HepG2 (cell line): ENCODE results near the gene GGA1. TPM values are rescaled to one million over a fixed set of nuclear protein-coding genes. Genes with fewer than 3 reads are reported as not detected.

Source experiments
- ARID5B ChIP-seq: IDR thresholded peaks from 2 replicates; pipeline ENCODE4 v1.4.0; 2020; ENCODE audit warnings: mild to moderate bottlenecking, missing genetic modification reagents
- ETV6 ChIP-seq: sonication (generic); formaldehyde crosslinking; conservative IDR thresholded peaks from 2 replicates; pipeline ENCODE4 v1.4.0; 2020; ENCODE audit warnings: missing genetic modification reagents
- GTF2F1 ChIP-seq: fragments of 150-350 bp; IDR thresholded peaks from 2 replicates; pipeline ENCODE4 v1.6.1; 2014; ENCODE audit warnings: low read length
- HBP1 ChIP-seq: IDR thresholded peaks from 2 replicates; pipeline ENCODE4 v1.6.1; 2016; ENCODE audit warnings: low read depth, control low read depth
- KLF15 ChIP-seq: sonication (generic); formaldehyde crosslinking; IDR thresholded peaks from 2 replicates; pipeline ENCODE4 v1.8.1; 2023; ENCODE audit warnings: borderline replicate concordance, mild to moderate bottlenecking, inconsistent platforms, missing genetic modification reagents, mixed read lengths
- NFATC3 ChIP-seq: sonication (generic); formaldehyde crosslinking; IDR thresholded peaks from 2 replicates; pipeline ENCODE4 v1.5.1; 2020; ENCODE audit warnings: mild to moderate bottlenecking, missing genetic modification reagents
- NFE2L1 ChIP-seq: sonication (generic); formaldehyde crosslinking; IDR thresholded peaks from 2 replicates; pipeline ENCODE4 v1.4.0; 2020; ENCODE audit warnings: missing genetic modification reagents, mild to moderate bottlenecking, borderline replicate concordance
- RARG ChIP-seq: sonication (generic); formaldehyde crosslinking; IDR thresholded peaks from 2 replicates; pipeline ENCODE4 v1.4.0; 2020; ENCODE audit warnings: low read depth, mild to moderate bottlenecking, missing genetic modification reagents
- REL ChIP-seq: sonication (generic); formaldehyde crosslinking; conservative IDR thresholded peaks from 2 replicates; pipeline ENCODE4 v1.8.0; 2022; ENCODE audit warnings: mild to moderate bottlenecking, missing genetic modification reagents, moderate library complexity
- SMARCE1 ChIP-seq: fragments of 450-650 bp; IDR thresholded peaks from 2 replicates; pipeline ENCODE4 v1.6.1; 2017; ENCODE audit warnings: borderline replicate concordance
- SSRP1 ChIP-seq: IDR thresholded peaks from 2 replicates; pipeline ENCODE4 v1.6.1; 2016; ENCODE audit warnings: control low read depth
- TBX3 ChIP-seq: fragments of 450-650 bp; IDR thresholded peaks from 2 replicates; pipeline ENCODE4 v1.6.1; 2017; ENCODE audit warnings: antibody characterized with exemption, mild to moderate bottlenecking, inconsistent platforms, borderline replicate concordance
- ZBTB46 ChIP-seq: sonication (generic); formaldehyde crosslinking; IDR thresholded peaks from 2 replicates; pipeline ENCODE4 v1.4.0; 2020; ENCODE audit warnings: mild to moderate bottlenecking, missing genetic modification reagents, borderline replicate concordance
- ZFX ChIP-seq: sonication (generic); formaldehyde crosslinking; IDR thresholded peaks from 2 replicates; pipeline ENCODE4 v1.4.0; 2020; ENCODE audit warnings: mild to moderate bottlenecking, low read depth, missing genetic modification reagents, moderate library complexity
- ZHX1 ChIP-seq: sonication (generic); formaldehyde crosslinking; IDR thresholded peaks from 2 replicates; pipeline ENCODE4 v1.8.1; 2022; ENCODE audit warnings: low read depth, mild to moderate bottlenecking, missing genetic modification reagents
- ZNF337 ChIP-seq: sonication (generic); formaldehyde crosslinking; IDR thresholded peaks from 2 replicates; pipeline ENCODE4 v1.5.1; 2020; ENCODE audit warnings: missing genetic modification reagents, low read depth, mild to moderate bottlenecking, borderline replicate concordance
- ZNF550 ChIP-seq: sonication (generic); formaldehyde crosslinking; IDR thresholded peaks from 2 replicates; pipeline ENCODE4 v1.4.0; 2020; ENCODE audit warnings: mild to moderate bottlenecking, missing genetic modification reagents, borderline replicate concordance
- ZNF740 ChIP-seq: sonication (generic); formaldehyde crosslinking; IDR thresholded peaks from 2 replicates; pipeline ENCODE4 v1.4.0; 2020; ENCODE audit warnings: missing genetic modification reagents
- ZNF878 ChIP-seq: sonication (generic); formaldehyde crosslinking; IDR thresholded peaks from 2 replicates; pipeline ENCODE4 v1.8.1; 2023; ENCODE audit warnings: mild to moderate bottlenecking, missing genetic modification reagents, moderate library complexity
- ZSCAN30 ChIP-seq: sonication (generic); formaldehyde crosslinking; IDR thresholded peaks from 2 replicates; pipeline ENCODE4 v1.5.0; 2020; ENCODE audit warnings: mild to moderate bottlenecking, missing genetic modification reagents
- polyA plus RNA-seq, 8 experiments: library from polyadenylated mRNA; depleted of rRNA in 3 of 8; stranded (reverse) in 7 of 8; unstranded in 1 of 8; fragments of >200 nt; fragmentation: Illumina TruSeq in 4 of 8; extraction: Trizol in 4 of 8; gene quantifications; 2 replicates each; pipeline versions ENCODE4 v1.2.1 to v1.2.3, GENCODE V29; 2011 to 2016; ENCODE audit warnings: low read depth in 4 of 8, missing spikeins in 1 of 8, mixed read lengths in 1 of 8; ENCODE audit not compliant: insufficient read depth in 1 of 8
- total RNA-seq, 5 experiments: library from RNA; depleted of rRNA; stranded (reverse); fragments of >200 nt; fragmentation: Illumina TruSeq; extraction: Trizol; gene quantifications; 2 replicates each; pipeline ENCODE4 v1.2.3, GENCODE V29; 2016; ENCODE audit warnings: low read depth in 1 of 5

Gene GGA1
- total and polyA plus RNA-seq, 2 of the 13 experiments (the other 11 are each of a cell fraction or from before 2014, with no cell fraction given), result 29.1 to 87.2 TPM

GRCh38 chr22:37559901-37560607 lies 48.6 kb upstream of the GGA1 start, which contains the start of gene CDC42EP1 (continued):
- no peak for TF ChIP-seq REL (CRISPR knock-in tag)
- TF ChIP-seq ZNF740, result no peak
- TF ChIP-seq ZHX1 (CRISPR knock-in tag), result no peak
- peak; percentile 33 for TF ChIP-seq ARID5B (CRISPR knock-in tag)
- TF ChIP-seq HBP1 (CRISPR knock-in tag), result no peak
- TF ChIP-seq GTF2F1, result no peak
- no peak for TF ChIP-seq KLF15
- TF ChIP-seq ZSCAN30 (CRISPR knock-in tag), result no peak
- TF ChIP-seq NFATC3 (CRISPR knock-in tag), result no peak
- TF ChIP-seq ETV6 (CRISPR knock-in tag), result no peak
- peak; percentile 62; the same call in 1 of the 2 replicates for TF ChIP-seq ZNF878
- TF ChIP-seq RARG (CRISPR knock-in tag), result no peak
- no peak for TF ChIP-seq ZNF550 (CRISPR knock-in tag)
- TF ChIP-seq ZFX (CRISPR knock-in tag), result peak; percentile 93
- 0 out of 2 replicates have a peak, but pooled peaks have one; percentile 86 for TF ChIP-seq SSRP1 (CRISPR knock-in tag)
- no peak for TF ChIP-seq NFE2L1 (CRISPR knock-in tag)
- TF ChIP-seq ZBTB46, result no peak
- no peak for TF ChIP-seq SMARCE1
- no peak for TF ChIP-seq ZNF337 (CRISPR knock-in tag)
- no peak for TF ChIP-seq TBX3
